Activated T-cell treated with anti-CD3 and anti-CD28 coated beads for 1 hour (primary cell): ENCODE data around the gene ZMYND10.
"Not testable (repeated sequence)": the region's sequence is repeated elsewhere in the genome, so short reads cannot be mapped to it uniquely, and the experiment has no call there.

Experiments
- DNase-seq: peaks from one replicate; pipeline ENCODE4 v3.0.0-alpha.2; 2020; ENCODE audit warnings: low read depth

ZMYND10 gene

GRCh38 chr3:50325113-50325480, 20.4 kb downstream of the ZMYND10 start:
- DNase-seq: no peak

- peak; percentile 50 for DNase-seq
These were observed 21.0 kb downstream of the ZMYND10 start for GRCh38 chr3:50324351-50325112.

DNA sequence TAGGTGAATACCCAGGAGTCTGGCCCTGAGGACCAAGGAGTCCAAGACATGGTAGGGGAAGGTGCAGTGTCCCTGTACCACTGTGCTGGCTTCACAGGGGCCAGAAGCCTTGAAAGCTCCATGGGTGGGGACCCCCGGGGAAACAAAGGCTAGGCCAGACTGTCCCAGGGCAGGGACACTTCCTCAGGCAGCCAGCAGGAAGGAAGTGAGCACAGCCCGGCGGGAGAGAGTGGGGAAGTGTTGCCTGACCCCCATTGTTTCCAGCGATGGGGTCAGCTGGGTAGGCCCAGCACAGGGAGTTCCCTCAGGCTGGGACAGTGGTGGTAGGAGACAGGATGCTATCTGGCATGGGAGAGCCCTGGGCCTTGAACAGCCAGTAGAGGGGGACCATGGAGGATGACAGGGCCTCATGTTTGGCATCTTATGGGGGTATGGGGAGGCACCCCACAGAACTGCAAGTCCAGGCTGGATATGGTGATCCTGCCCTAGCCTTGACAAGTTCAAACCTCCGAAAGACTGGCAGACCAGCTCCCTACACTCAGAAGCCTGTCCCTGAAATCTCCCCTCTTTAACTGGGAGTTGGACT, 21.8 kb downstream of the ZMYND10 start:
- DNase-seq: no peak

GRCh38 chr3:50323092-50323600, 22.4 kb downstream of the ZMYND10 start:
- no peak for DNase-seq

GRCh38 chr3:50322386-50323091, 23.0 kb downstream of the ZMYND10 start, which contains the start of gene HYAL2:
HYAL2 (minus strand) TSS chr3:50322745; CDS start chr3:50320489, 2,256 bp downstream.
- DNase-seq: no peak

DNA sequence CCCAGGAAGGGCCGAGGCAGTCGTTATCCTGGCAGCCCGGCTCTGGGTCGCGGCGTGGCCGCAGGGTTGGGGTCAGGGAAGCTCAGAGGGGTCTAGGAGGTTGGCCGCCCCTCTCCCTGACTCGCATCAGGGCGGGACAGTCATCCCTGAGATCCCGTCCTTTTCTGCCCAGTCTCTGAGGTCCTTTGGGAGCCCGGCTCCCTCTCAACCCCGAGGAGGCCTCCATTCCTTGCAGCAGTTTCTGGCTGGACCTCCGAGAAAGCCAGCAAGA, 23.5 kb downstream of the ZMYND10 start:
- DNase-seq: no peak

DNA sequence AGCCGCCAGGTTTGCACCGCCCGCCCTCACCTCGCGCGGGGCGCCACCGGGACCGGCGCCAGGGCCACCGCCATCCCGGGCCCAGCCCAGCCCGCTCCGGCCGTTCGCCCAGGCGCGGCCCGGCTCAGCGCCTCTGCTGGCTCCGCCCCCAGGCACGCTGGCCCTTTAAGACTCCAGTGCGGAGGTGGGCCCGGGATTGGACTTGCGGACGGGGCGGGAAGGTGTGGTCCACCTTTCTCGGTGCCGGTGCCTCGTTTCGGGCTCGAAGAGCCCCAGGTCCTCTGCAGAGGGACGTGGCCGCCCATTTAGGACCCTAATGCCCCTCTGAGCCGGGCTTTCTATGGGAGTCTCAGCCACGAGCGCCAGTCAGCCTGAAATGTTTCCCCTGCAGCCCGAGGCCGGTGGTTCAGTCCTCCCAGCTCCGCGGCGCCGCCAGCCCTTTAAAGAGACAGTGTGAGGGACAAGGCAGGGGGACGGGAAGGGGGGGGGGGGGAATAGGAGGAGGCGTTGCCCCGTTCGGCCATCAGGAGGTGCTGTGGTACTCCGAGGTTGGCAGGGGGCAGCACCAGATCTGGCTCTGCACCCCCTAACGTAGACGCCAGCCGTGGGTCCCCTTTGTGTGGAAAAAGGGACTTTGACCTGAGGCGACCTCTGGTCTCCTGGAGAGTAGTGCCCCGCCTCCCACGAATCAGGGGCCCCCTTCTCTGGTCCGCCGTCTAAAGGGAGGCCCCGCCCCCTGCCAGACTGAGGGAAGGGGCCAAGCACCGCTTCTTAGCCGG, 24.0 kb downstream of the ZMYND10 start:
- peak; percentile 72 for DNase-seq

DNA sequence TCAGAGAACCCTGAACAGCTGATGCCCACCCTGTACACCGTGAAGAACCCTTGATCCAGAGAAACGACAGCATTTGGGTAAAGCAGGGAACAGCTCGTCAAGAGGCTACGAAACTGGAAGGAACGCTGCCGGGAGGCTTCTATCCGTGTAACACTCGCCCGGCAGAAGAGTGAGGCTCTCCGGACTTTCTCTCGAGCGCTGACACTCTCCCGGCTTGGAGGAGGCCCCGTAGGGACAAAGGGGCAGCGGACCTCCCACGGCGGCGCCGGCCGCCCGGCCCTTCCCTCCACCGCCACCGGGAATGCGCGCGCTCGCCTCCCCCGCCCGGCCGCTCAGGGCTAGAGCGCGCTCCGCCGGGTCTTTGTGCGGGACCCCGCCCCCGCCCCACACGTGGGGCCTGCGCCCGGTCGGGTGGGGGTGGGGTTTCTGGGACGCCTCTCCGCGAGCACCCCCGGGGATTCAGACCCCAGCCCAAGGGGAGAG, 24.6 kb downstream of the ZMYND10 start:
- DNase-seq: peak; percentile 46

GRCh38 chr3:50319894-50320625, 25.5 kb downstream of the ZMYND10 start:
- no peak for DNase-seq

DNA sequence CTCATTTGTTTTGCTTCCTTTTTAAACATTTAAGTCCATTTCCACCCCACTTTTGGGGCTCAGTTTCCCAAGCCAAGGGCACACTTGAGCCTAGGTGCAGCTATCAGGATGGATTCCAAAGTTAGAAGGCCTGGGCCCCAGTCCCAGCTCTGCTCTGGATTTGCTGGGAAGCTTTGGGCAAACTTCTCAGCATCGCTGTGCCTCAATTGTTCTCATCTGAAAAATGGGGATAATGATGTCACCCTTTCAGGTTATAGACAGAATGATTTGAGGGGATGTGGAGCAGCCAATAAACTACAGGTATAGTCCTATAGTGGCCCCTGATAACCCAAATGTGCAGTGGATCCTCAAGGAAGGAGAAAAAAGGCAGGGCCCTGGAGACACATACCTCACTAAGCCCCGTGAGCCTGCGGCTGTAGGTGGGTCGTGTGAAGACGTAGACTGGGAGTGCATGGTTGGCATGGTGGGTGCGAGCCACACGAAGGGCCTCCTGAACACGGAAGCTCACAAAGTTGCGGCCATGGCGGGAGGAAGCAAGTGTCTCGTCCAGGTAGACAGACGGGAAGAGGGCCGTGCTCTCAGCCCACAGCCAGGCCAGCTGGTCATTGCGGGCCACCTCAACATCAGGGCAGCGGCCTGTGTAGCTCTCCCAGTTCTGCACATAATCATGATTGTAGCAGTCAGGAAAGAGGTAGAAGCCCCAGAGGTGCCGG, 26.2 kb downstream of the ZMYND10 start:
- no peak for DNase-seq

- no peak for DNase-seq
These were observed 26.9 kb downstream of the ZMYND10 start for GRCh38 chr3:50318615-50319014.

DNA sequence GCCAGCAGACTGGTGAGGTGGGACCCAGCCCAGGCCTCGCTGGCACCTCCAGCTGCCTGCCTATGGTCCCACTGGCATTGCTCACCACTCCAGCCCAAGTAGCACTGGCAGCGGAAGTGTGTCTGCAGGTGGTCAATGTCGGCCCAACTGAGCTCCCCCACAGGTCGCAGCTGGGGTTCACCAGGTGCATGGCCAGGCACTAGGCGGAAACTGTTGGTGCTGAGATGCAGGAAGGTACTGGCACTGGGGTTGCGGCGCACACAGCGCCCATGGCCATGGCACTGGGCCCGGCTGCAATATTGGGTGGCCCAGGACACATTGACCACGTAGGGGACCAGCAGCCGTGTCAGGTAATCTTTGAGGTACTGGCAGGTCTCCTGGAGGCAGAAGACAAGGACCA, 27.4 kb downstream of the ZMYND10 start:
- no peak for DNase-seq

DNA sequence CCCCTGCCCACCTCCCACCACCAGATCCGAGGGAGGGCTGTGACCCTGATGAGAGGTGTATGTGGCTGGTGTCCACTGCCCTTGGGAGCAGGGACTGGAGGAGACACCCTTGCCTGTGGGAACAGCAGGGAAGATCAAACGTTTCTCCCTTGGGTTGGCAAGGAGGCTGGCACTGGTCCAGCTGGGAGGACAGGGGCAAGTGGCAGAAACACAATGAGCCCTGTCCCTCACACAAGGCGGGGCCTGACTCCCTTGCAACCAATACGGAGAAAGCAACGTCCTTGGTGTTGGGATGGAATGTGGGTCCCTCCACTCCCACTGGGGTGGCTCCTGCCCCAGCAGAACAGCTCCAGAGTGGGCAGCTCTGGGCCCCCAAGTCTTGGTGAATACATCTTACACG, 28.2 kb downstream of the ZMYND10 start:
- no peak for DNase-seq

GRCh38 chr3:50316657-50317242, 28.8 kb downstream of the ZMYND10 start:
- peak; percentile 53 for DNase-seq

DNA sequence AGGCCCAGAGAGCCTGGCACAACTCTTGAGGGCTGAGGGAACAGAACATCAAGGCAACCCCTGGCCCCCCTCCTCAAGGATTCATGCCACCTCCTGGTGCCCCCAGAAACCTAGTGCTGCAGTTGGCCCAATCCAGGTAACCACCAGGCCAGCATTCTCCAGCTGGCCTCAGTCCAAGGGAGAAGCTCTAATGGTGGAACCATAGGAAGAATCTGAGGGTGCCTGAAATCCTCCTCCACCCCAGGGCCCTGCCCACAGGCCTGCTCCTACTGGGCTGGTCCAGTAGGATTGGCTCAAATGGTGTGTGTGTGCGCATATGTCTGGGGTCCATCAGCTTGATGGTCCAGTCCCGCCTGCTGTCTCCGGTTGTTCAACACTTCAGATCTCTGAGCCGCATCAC, 30.7 kb downstream of the ZMYND10 start:
- DNase-seq: no peak

DNA sequence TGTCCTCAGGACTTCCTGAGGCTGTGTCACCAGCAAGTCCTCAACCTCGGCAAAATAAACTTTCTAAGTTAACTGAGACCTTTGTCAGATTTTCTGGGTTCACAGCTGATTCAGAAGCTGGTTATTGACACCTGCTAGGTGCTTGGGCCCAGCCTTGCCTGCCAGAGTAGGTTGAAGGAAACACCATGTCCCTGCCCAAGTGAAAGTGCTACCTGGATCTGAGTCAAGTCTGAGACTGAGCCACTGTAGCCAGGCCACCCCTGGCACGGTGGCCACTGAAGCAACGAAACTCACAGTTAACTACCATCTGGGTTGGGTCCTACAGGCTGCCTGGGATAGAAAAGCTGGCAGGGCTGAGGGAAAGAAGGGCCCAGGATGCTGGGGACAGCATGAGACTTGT, 31.2 kb downstream of the ZMYND10 start:
- no peak for DNase-seq

DNA sequence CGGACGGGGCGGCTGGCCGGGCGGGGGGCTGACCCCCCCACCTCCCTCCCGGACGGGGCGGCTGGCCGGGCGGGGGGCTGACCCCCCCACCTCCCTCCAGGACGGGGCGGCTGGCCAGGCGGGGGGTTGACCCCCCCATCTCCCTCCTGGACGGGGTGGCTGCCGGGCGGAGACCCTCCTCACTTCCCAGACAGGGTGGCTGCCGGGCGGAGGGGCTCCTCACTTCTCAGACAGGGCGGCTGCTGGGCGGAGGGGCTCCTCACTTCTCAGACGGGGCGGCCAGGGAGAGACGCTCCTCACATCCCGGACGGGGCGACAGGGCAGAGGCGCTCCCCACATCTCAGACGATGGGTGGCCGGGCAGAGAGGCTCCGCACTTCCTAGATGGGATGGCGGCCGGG, 33.5 kb downstream of the ZMYND10 start:
- DNase-seq: not testable (repeated sequence)

DNA sequence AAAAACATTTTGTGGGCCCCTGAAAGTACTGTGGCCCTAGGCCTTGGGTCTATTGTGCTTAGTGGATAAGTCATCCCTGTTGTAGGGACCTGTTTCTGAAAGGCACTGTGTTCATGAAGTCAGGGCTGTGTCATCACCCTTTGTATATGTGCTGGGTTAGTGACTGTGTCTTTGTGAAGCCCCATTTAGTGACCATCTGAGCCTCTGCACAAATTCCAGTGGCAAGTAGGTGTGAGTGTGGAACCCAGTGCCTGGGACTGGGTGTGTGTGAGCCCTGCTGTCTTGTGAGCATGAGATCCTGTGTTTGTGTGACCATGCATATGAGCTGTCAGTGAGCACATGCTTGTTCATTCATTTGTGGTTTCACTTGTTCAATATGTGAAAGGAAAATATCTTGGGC, 40.9 kb downstream of the ZMYND10 start:
- DNase-seq: no peak

DNA sequence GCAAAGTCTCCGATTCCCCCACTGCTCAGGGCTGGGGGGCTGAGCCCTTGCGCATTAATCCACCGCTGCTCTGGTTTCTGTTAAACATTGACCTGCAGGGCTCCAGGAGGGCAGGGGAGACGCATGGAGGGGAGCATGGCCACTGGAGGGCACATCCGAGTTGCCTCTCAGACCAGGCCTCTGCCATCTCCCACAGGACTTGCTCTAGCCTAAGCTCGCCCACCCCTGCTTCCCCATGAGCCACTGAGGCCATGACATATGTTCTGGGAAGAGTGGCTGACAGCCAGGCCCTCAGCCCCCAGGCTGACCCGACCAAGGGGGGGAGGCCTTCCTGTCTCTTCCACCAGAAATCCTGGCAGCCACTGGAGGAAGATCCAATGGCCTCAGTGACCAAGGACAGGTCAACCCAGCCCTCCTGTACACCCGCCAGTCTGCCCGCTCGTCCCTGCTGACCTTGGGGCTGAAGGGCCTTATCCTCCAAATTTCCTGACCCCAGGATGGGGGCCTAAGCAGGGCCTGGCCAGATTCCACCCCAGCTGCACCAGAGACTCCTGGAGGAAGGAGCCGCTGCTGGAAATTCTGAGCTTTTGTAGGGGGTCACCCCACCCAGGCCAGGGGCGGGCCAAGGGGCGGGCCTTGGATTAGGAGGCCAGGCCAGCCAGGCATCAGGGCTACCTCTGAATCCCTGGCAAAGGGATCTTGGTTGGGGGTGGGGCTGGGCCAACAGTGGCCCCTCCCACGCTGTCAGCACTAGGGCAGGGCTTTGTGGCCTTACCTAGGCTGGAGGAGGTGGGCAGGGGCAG, 42.3 kb downstream of the ZMYND10 start, which contains the start of gene HYAL1:
TSS of gene HYAL1 (minus strand) at position 562 of the 803 bp plus-strand sequence. CDS start 618 bp downstream, outside the sequence.
- no peak for DNase-seq
